ENCODE results near the gene NRL.

- no peak for TF ChIP-seq EZH2phosphoT487 (IDR thresholded peaks at IDR 0.05)
- TF ChIP-seq CTCF (IDR thresholded peaks at IDR 0.05): no peak
These were observed 28.8 kb upstream of the NRL start for GRCh38 chr14:24143511-24143910.
